ENCODE data around the gene ST7.

ST7 gene

DNA sequence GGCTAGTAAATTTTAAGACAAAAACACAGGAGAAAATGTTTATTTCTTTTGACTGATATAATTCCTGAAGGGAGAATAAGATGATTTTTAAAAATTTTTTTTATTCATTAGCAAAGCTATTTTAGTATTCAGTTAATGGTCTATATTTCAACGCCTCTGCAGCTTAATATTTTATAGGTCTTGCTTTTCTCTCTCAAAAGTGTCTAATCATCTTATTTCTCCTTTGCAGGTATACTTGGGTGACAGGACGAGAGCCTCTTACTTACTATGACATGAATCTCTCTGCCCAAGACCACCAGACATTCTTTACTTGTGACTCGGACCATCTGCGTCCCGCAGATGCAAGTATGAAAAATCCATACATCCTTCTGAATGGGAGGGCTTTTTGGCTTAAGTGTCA lies 177.0 kb downstream of the ST7 start:
- no peak for DNase-seq (ENCODE audit: low read depth)

GRCh38 chr7:117132321-117133120 lies 179.2 kb downstream of the ST7 start:
- no peak for DNase-seq (ENCODE audit: low read depth)

- DNase-seq (ENCODE audit: low read depth): no peak
Measured at GRCh38 chr7:117133125-117133524, 179.8 kb downstream of the ST7 start.

DNA sequence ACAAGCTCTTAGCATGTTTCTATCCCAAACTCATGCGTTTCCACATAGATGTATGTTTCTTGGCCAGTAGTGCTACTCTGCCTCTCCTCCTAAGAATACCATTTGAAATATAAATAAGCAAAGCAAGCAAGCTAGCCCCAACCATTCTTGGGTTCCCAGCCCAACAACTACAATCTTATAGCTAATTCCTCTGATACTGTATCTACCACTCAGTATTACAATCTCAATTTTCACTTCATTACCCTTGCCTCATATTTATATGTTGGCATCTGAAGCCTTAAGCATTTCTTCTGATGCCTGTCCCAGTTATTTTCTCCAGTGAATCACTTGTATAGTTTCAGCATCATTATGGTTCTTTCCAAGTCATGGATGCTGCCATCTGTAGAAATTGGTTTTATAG lies 181.1 kb downstream of the ST7 start:
- DNase-seq (ENCODE audit: low read depth): no peak

DNA sequence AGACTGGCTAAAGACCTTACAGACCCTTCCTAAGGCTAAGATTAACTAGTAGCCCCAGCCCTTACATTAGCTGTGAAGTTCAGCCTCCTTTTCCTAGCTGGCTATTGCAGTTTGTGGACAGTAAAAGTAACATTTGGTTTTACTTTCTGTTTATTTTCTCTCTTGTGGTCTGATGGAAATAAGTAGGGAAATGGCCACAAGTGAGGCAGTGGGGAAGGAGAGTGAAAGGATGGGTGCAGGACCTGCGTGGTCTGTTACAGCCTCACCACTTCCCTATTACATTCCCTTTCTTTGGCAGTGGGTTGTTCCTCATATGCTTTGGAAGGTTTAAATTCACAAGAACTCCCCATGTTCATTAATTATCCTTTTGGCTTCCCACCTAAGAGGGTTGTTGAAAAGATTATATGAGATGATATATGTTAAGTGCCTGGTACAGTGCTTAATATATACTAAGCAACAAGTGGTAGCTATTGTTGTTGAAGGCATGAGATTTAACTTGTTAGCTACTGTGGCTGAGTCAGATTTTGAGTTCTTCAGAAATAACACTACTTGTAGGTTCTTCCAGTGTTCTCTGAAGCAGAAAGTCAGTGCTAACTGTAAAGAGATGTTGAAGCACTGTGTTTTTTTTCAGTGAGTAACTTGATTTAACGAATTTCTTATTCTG lies 181.7 kb downstream of the ST7 start:
- DNase-seq (ENCODE audit: low read depth): no peak

- no peak for DNase-seq (ENCODE audit: low read depth)
Measured at GRCh38 chr7:117135553-117135891, 182.2 kb downstream of the ST7 start.

- DNase-seq (ENCODE audit: low read depth): no peak
Measured at GRCh38 chr7:117137868-117138267, 184.6 kb downstream of the ST7 start.

GRCh38 chr7:117138495-117138894 lies 185.2 kb downstream of the ST7 start:
- no peak for DNase-seq (ENCODE audit: low read depth)

GRCh38 chr7:117138981-117139380 lies 185.7 kb downstream of the ST7 start:
- no peak for DNase-seq (ENCODE audit: low read depth)

GRCh38 chr7:117139397-117139984 lies 186.2 kb downstream of the ST7 start:
- DNase-seq (ENCODE audit: low read depth): no peak

- no peak for DNase-seq (ENCODE audit: low read depth)
Measured at GRCh38 chr7:117140921-117141320, 187.6 kb downstream of the ST7 start.

GRCh38 chr7:117143066-117143465 lies 189.8 kb downstream of the ST7 start:
- DNase-seq (ENCODE audit: low read depth): no peak

GRCh38 chr7:117143580-117143979 lies 190.3 kb downstream of the ST7 start:
- DNase-seq (ENCODE audit: low read depth): no peak

DNA sequence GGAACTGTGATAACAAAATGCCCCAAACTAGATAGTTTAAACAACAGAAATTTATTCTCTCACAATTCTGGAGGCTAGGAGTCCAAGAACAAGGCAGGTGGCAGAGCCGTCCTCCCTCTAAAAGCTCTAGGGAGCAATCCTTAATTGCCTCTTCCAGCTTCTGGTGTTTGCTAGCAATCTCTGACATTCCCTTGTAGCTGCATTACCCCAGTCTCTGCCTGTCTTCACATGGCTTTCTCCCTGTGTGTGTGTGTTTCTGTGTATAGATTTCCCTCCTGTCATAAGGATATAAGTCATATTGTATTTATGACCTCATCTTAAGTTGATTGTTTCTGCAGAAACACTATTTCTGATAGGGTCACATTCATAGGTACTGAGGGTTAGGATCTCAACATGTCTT lies 192.0 kb downstream of the ST7 start:
- no peak for DNase-seq (ENCODE audit: low read depth)

DNA sequence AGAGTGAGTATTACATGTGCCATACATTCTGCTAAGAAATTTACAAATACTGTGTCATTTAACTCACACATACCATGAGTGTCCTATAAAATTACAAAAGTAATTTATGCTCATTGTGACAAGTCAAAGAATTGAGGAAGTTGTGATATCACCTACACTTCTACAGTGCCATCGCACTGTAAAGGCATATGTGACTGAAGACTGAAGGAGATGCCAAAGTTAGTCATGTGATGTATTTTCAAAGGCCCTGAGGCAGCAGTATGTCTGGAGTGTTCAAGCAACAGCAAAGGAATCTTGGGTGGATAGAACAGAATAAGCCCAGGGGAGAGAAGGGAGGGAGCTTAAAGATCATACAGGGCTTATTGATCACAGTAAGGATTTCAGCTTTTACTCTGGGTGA lies 192.8 kb downstream of the ST7 start:
- DNase-seq (ENCODE audit: low read depth): no peak

- no peak for DNase-seq (ENCODE audit: low read depth)
Measured at GRCh38 chr7:117146511-117146910, 193.2 kb downstream of the ST7 start.

- no peak for DNase-seq (ENCODE audit: low read depth)
Measured at GRCh38 chr7:117148971-117149370, 195.7 kb downstream of the ST7 start.

- DNase-seq (ENCODE audit: low read depth): no peak
Measured at GRCh38 chr7:117149692-117150091, 196.4 kb downstream of the ST7 start.

- DNase-seq (ENCODE audit: low read depth): no peak
Measured at GRCh38 chr7:117152213-117153007, 199.1 kb downstream of the ST7 start.

DNA sequence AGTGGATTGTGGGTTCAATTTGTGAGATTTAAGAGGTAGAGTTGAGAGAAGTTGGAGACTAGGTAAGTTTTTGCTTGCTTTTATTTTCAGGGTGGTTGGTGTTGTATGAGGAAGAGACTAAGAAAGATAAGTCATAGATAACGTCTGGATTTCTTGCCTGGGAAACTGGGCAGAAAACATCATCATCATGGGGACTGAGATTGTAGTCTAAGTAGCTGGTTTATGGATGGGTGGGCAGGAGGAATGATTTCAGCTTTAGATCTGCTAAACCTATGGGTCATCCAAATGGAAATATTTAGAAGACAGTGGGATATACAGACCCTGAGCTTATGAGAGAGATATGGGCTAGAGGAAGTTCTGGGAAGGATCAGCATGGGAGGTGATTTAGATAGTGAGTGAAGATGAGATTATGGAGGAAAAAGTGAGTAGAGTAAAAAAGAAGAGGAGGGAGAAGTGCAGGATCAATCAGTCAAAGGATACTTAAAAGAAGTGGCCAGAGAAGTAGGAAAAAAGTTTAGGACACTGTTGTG lies 199.8 kb downstream of the ST7 start:
- no peak for DNase-seq (ENCODE audit: low read depth)

DNA sequence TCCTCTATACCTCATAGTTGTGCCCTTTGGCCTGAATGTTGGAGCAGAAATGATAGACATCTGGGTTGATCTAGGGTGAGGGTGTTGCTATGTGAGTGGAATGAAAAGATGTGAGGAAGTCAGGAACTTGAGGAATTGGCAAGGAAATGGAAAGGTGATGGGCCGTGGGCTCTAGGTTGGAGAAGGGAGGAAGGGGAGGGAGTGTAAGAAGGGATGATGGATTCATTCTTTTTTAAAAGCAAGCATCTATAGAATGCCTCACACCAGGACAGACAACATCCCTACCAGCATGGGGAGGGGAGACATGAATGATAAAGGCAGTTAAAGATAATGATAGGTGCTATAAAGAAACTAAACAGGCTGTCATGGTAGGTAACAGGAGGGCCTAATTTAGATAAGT lies 201.4 kb downstream of the ST7 start:
- DNase-seq (ENCODE audit: low read depth): no peak

GRCh38 chr7:117155694-117156093 lies 202.4 kb downstream of the ST7 start:
- no peak for DNase-seq (ENCODE audit: low read depth)
